Mucosa of descending colon (tissue), 3 donors: Measurements from ENCODE around the gene CAST. TPM values are rescaled to one million over a fixed set of nuclear protein-coding genes. Genes with fewer than 3 reads are reported as not detected.
A peak's percentile ranks its signal among the peaks of the same experiment; 100 is the strongest.
"Not testable (repeated sequence)": the region's sequence is repeated elsewhere in the genome, so short reads cannot be mapped to it uniquely, and the experiment has no call there.

Experiments
- ATAC-seq: fragments of 200-7000 bp; cut with Tn5 transposase; one replicate; pipeline ENCODE4 v1.9.1; 2020; ENCODE audit warnings: mild to moderate bottlenecking, moderate library complexity
- DNase-seq, 3 donors: peaks; one replicate each; pipeline ENCODE4 v3.0.0-alpha.2; 2020
- H3K36me3 ChIP-seq: fragments of 200-600 bp; one replicate; pipeline ENCODE4 v1.8.0; 2021; ENCODE audit warnings: low read depth, mild to moderate bottlenecking
- H3K4me1 ChIP-seq: fragments of 200-600 bp; one replicate; pipeline ENCODE4 v1.8.0; 2021; ENCODE audit warnings: low read depth, mild to moderate bottlenecking
- H3K4me3 ChIP-seq: fragments of 200-600 bp; one replicate; pipeline ENCODE4 v1.8.0; 2021; ENCODE audit warnings: mild to moderate bottlenecking
- H3K9me3 ChIP-seq: fragments of 200-600 bp; one replicate; pipeline ENCODE4 v1.8.0; 2021; ENCODE audit warnings: mild to moderate bottlenecking
- CTCF ChIP-seq: fragments of 200-600 bp; IDR thresholded peaks from one replicate; pipeline ENCODE4 v1.8.0; 2022; ENCODE audit warnings: antibody characterized with exemption, mild to moderate bottlenecking
- intact Hi-C, 2 donors: fragments of 100-400 bp; cut with DNase I in 1 of 2; cut with micrococcal nuclease in 1 of 2; formaldehyde crosslinking; loops; one replicate each; pipeline versions ENCODE4 v1.11.0 to v1.11.1; 2022; cut with DNase I, micrococcal nuclease
- total RNA-seq, 3 donors: library from RNA; stranded (reverse); fragmentation: NEBNext Ultra II Directional in 2 of 3; extraction: Animal tissue kit (Norgen Biotek cat#: 25700) in 2 of 3; gene quantifications; one replicate each; pipeline versions ENCODE4 v1.2.1 to v1.2.4, GENCODE V29; 2021 to 2023
- donor health status: DM: no; HTN: no; CAD: no; lungs with moderate emphysema.
- donor health status: DM: no; HTN: no; CAD: no.
- donor health status: DM: no; HTN: yes; CAD: no.

CAST gene
- total RNA-seq, 3 donors from 2014 or later: 348 to 433 (median 372) TPM

- ATAC-seq (no peak), DNase-seq (no peak)
- no peak for TF ChIP-seq CTCF
- no peak overlapping the region for H3K4me3 ChIP-seq
- H3K36me3 ChIP-seq: peaks cover 9% of the 10 kb centered on the region
- no peaks in the 10 kb centered on the region for H3K9me3 ChIP-seq
- intact Hi-C loops: no loop called here
- H3K4me1 ChIP-seq: no peaks in the 10 kb centered on the region
Observed at GRCh38 chr5:96794757-96795156, 132.6 kb downstream of the CAST start.

- Histone ChIP-seq H3K9me3 (no peaks in the 10 kb centered on the region), H3K4me3 (no peak overlapping the region), H3K4me1 (no peaks in the 10 kb centered on the region), H3K36me3 (peaks cover 9% of the 10 kb centered on the region)
- intact Hi-C loops: no loop called here
- DNase-seq (no peak), ATAC-seq (no peak)
- TF ChIP-seq CTCF: no peak
Observed at GRCh38 chr5:96795626-96796025, 133.4 kb downstream of the CAST start.

- DNase-seq (no peak), ATAC-seq (no peak)
- intact Hi-C loops: no loop called here
- Histone ChIP-seq H3K36me3 (peaks cover 9% of the 10 kb centered on the region), H3K9me3 (no peaks in the 10 kb centered on the region), H3K4me3 (no peak overlapping the region), H3K4me1 (no peaks in the 10 kb centered on the region)
- no peak for TF ChIP-seq CTCF
Observed at GRCh38 chr5:96796434-96796833, 134.3 kb downstream of the CAST start.

GRCh38 chr5:96801718-96802117 is 139.5 kb downstream of the CAST start:
- H3K9me3 ChIP-seq, intact Hi-C loops, H3K36me3 ChIP-seq, DNase-seq, H3K4me3 ChIP-seq: not testable (repeated sequence)
- H3K4me1 ChIP-seq: peaks cover 35% of the 10 kb centered on the region
- peak; percentile 20 for ATAC-seq

- no peaks in the 10 kb centered on the region for H3K9me3 ChIP-seq
- intact Hi-C loops: no loop called here
Observed at GRCh38 chr5:96807075-96807654, 145.0 kb downstream of the CAST start.

GRCh38 chr5:96808541-96808828 is 146.3 kb downstream of the CAST start:
- Histone ChIP-seq H3K36me3 (no peaks in the 10 kb centered on the region), H3K4me3 (no peak overlapping the region), H3K4me1 (peaks cover 19% of the 10 kb centered on the region), H3K9me3 (no peaks in the 10 kb centered on the region)
- intact Hi-C loops: no loop called here
- ATAC-seq: no peak
- DNase-seq: no peak
- TF ChIP-seq CTCF: no peak

More at GRCh38 chr5:96807075-96807654, 145.0 kb downstream of the CAST start:
- ATAC-seq (peak; percentile 81), DNase-seq (peak; percentile 83 to 93 (median 88))
- TF ChIP-seq CTCF: no peak
- H3K4me1 ChIP-seq: peaks cover 32% of the 10 kb centered on the region
- H3K36me3 ChIP-seq: no peaks in the 10 kb centered on the region
- peak overlapping the region; percentile 78 for H3K4me3 ChIP-seq
